Heart left ventricle (tissue), 13 donors: Measurements from ENCODE around the gene ERCC2.

ENCODE experiments used
- POLR2A ChIP-seq, 2 donors: fragments of 450-650 bp; IDR thresholded peaks; one replicate each; pipeline ENCODE4 v1.6.1; 2017; ENCODE audit warnings: antibody characterized with exemption in 2 of 2, mild to moderate bottlenecking in 2 of 2, moderate library complexity in 2 of 2
- TF ChIP-seq, protein P1 (sequence below), 12 donors: fragments of 200-600 bp; sonication (generic) in 4 of 12; IDR thresholded peaks; one replicate each; pipeline versions ENCODE4 v1.5.0 to v1.8.0; 2018 to 2022; ENCODE audit warnings: antibody characterized with exemption in 12 of 12, mild to moderate bottlenecking in 5 of 12
- donor health status: ischemic (EF 13 %, LVEDD 7.1; RV severe dilation, severe dysfunction).
- donor health status: DM: no; HTN: yes; CAD: no.
- donor health status: DM: no; HTN: no; CAD: no.
- donor health status: ischemic (EF 25% LVEDD 6.9; RV normal size, moderate dysfunction).
- donor health status: ischemic (EF 25% LVEDD 5.7; RV mildly dilated, moderate dysfunction).
- donor health status: ischemic (EF 35%, LVEDD 5.7; RV mildly dilated, moderate dysfunction).
- donor health status: nonischemic (EF 11% LVEDD 7.7; RV severe dilation, severe dysfunction).
- donor health status: DM: yes; HTN: yes; CAD: no.
- donor health status: PGD.
- donor health status: ischemic (EF 29% LVEDD 5.4; RV normal size, mild dysfunction).
- donor health status: nonischemic (EF 23%, LVEDD 6.1; RV moderate dilation, normal function).

DNA sequence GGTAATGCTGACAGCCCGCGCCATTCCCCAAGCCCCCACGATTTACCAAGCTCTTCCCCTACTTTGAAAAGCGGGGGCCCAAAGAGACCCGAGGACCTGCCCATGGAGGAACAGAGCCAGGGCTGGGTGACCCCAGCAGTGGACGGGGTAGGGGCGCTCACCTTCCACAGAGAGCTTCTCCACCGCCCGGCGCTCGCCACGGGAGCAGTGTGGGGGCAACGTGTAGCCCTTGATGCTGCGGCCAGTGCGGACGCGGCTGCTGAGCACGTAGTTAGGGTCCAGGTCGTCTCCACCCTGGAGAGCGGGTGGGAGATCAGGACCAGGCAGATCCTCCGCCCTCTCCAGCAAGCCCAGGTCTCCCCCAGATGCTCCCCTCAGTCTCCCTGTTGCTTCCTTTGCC, 55.1 kb downstream of the ERCC2 start:
- TF ChIP-seq, protein P1, sequence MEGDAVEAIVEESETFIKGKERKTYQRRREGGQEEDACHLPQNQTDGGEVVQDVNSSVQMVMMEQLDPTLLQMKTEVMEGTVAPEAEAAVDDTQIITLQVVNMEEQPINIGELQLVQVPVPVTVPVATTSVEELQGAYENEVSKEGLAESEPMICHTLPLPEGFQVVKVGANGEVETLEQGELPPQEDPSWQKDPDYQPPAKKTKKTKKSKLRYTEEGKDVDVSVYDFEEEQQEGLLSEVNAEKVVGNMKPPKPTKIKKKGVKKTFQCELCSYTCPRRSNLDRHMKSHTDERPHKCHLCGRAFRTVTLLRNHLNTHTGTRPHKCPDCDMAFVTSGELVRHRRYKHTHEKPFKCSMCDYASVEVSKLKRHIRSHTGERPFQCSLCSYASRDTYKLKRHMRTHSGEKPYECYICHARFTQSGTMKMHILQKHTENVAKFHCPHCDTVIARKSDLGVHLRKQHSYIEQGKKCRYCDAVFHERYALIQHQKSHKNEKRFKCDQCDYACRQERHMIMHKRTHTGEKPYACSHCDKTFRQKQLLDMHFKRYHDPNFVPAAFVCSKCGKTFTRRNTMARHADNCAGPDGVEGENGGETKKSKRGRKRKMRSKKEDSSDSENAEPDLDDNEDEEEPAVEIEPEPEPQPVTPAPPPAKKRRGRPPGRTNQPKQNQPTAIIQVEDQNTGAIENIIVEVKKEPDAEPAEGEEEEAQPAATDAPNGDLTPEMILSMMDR (IDR thresholded peaks at IDR 0.05): no peak
- TF ChIP-seq POLR2A (IDR thresholded peaks at IDR 0.05): no peak
